Measurements from ENCODE around the gene OSBPL8. TPM values are rescaled to one million over a fixed set of nuclear protein-coding genes. Genes with fewer than 3 reads are reported as not detected.

The OSBPL8 gene
- total and polyA plus RNA-seq, 3 experiments from 2014 or later: 87.3 to 113 (median 90.7) TPM

DNA sequence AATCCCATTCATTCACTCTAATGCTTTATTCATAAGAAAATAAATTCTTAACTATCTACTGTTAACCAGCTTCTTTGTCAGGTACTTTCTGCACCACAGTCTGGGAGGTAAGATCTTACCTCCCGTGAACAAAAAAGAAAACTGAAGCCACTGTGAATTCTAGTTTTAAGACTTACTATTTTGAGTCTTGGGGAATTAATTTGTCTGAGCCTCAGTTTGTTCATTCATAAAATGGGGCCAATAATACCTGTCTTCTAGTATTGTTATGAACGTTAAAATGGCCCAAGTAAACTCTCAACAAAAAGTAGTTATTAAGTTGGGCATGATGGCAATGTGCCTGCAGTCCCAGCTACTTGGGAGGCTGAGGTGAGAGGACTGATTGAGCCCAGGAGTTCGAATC is 151.9 kb downstream of the OSBPL8 start:
- Mint-ChIP-seq H3K27ac (no peak overlapping the region), H3K27me3 (no peaks in the 10 kb centered on the region), H3K4me3 (no peak overlapping the region), H3K4me1 (peaks cover 10 to 27% (median 24%) of the 10 kb centered on the region in 3 donors), H3K36me3 (peaks cover 0 to 40% (median 2%) of the 10 kb centered on the region in 3 donors), H3K9me3 (no peaks in the 10 kb centered on the region)
- CTCF ChIA-PET: no interaction called here
- no peaks in the 10 kb centered on the region for H3K4me1 ChIP-seq (ENCODE audit: insufficient read depth, low read length)
- no peak overlapping the region for H3K4me3 ChIP-seq (ENCODE audit: low read length)
- no peaks in the 10 kb centered on the region for H3K36me3 ChIP-seq (ENCODE audit: insufficient read depth, low read length)
- POLR2A ChIA-PET: no interaction called here
- no peak for DNase-seq
- H3K27me3 ChIP-seq (ENCODE audit: insufficient read depth, low read length, poor library complexity, severe bottlenecking): no peaks in the 10 kb centered on the region
- no peaks in the 10 kb centered on the region for H3K9me3 ChIP-seq (ENCODE audit: low read length)
- no peak overlapping the region for H3K27ac ChIP-seq (ENCODE audit: low read depth, low read length)

DNA sequence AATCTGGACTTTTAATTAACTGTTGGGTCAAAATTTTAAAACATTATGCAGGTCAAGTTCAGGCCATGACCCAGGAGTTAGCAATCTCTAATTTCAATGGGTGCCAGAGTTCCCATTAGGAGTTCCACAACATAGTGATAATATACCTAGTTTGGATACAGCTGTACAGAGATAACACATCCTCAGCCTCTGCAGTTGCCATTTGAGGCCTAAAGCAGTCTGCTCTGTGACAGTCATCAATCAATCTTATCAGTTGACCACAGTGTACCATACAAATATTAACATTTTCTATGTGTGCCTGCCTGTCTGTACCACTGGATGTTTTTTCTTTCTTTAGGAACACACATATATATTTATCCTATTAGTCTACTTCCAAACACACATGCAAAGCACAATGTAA is 157.3 kb downstream of the OSBPL8 start:
- Mint-ChIP-seq H3K27me3 (no peaks in the 10 kb centered on the region), H3K4me1 (peaks cover 1 to 9% (median 4%) of the 10 kb centered on the region in 3 donors), H3K36me3 (peaks cover 0 to 66% (median 19%) of the 10 kb centered on the region in 3 donors), H3K4me3 (no peak overlapping the region), H3K27ac (no peak overlapping the region), H3K9me3 (no peaks in the 10 kb centered on the region)
- Histone ChIP-seq H3K36me3 (ENCODE audit: insufficient read depth, low read length) (peaks cover 8% of the 10 kb centered on the region), H3K27ac (ENCODE audit: low read depth, low read length) (no peak overlapping the region), H3K4me1 (ENCODE audit: insufficient read depth, low read length) (no peaks in the 10 kb centered on the region), H3K4me3 (ENCODE audit: low read length) (no peak overlapping the region), H3K27me3 (ENCODE audit: insufficient read depth, low read length, poor library complexity, severe bottlenecking) (no peaks in the 10 kb centered on the region), H3K9me3 (ENCODE audit: low read length) (no peaks in the 10 kb centered on the region)
- ChIA-PET CTCF (no interaction called here), POLR2A (no interaction called here)
- no peak for DNase-seq

DNA sequence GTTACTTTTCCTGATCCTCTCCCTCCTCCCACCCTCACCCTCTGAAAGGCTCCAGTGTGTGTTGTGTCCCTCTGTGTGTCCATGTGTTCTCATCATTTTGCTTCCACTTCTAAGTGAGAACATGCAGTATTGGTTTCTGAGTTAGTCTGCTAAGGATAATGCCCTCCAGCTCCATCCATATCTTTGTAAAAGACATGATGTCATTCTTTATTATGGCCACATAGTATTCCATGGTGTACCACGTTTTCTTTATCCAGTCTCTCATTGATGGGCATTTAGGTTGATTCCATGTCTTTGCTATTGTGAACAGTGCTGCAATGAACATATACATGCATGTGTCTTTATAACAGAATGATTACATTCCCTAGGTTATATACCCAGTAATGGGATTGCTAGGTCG is 159.4 kb downstream of the OSBPL8 start:
- Mint-ChIP-seq H3K27ac (peak overlapping the region in 3 of 8 donors; percentile 51 to 83 (median 61)), H3K9me3 (no peaks in the 10 kb centered on the region), H3K36me3 (peaks cover 0 to 61% (median 19%) of the 10 kb centered on the region in 3 donors), H3K4me3 (no peak overlapping the region), H3K4me1 (peaks cover 0 to 9% (median 0%) of the 10 kb centered on the region in 3 donors), H3K27me3 (no peaks in the 10 kb centered on the region)
- Histone ChIP-seq H3K4me1 (ENCODE audit: insufficient read depth, low read length) (no peaks in the 10 kb centered on the region), H3K27ac (ENCODE audit: low read depth, low read length) (no peak overlapping the region), H3K36me3 (ENCODE audit: insufficient read depth, low read length) (peaks cover 8% of the 10 kb centered on the region), H3K4me3 (ENCODE audit: low read length) (no peak overlapping the region), H3K27me3 (ENCODE audit: insufficient read depth, low read length, poor library complexity, severe bottlenecking) (no peaks in the 10 kb centered on the region), H3K9me3 (ENCODE audit: low read length) (no peaks in the 10 kb centered on the region)
- POLR2A ChIA-PET: no interaction called here
- no peak for DNase-seq
- CTCF ChIA-PET: no interaction called here

DNA sequence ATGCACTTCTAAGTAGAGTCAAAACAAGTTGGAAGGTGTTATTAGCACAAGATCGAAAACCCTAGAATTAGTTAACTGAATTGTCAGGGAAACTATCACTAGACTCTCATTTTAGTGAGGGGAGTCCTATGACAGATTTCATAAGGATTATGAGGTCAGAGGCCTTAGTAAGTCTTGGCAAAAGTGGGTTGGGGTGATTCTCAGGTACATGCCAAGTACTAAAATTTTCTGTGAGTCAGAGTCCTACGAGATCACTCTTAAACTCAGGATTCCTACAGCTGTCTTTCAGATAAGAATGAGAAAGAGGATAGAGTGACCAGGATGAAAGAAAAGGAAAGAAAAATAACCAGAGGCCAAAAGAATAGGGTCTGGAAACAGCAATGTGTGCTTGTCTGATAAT is 160.5 kb downstream of the OSBPL8 start:
- Mint-ChIP-seq H3K27ac (no peak overlapping the region), H3K4me1 (peaks cover 0 to 9% (median 0%) of the 10 kb centered on the region in 3 donors), H3K36me3 (peaks cover 0 to 64% (median 21%) of the 10 kb centered on the region in 3 donors), H3K27me3 (no peaks in the 10 kb centered on the region), H3K9me3 (no peaks in the 10 kb centered on the region), H3K4me3 (no peak overlapping the region)
- Histone ChIP-seq H3K9me3 (ENCODE audit: low read length) (no peaks in the 10 kb centered on the region), H3K4me1 (ENCODE audit: insufficient read depth, low read length) (no peaks in the 10 kb centered on the region), H3K36me3 (ENCODE audit: insufficient read depth, low read length) (peaks cover 8% of the 10 kb centered on the region), H3K27ac (ENCODE audit: low read depth, low read length) (no peak overlapping the region), H3K27me3 (ENCODE audit: insufficient read depth, low read length, poor library complexity, severe bottlenecking) (no peaks in the 10 kb centered on the region), H3K4me3 (ENCODE audit: low read length) (no peak overlapping the region)
- POLR2A ChIA-PET: no interaction called here
- DNase-seq: no peak
- CTCF ChIA-PET: no interaction called here

DNA sequence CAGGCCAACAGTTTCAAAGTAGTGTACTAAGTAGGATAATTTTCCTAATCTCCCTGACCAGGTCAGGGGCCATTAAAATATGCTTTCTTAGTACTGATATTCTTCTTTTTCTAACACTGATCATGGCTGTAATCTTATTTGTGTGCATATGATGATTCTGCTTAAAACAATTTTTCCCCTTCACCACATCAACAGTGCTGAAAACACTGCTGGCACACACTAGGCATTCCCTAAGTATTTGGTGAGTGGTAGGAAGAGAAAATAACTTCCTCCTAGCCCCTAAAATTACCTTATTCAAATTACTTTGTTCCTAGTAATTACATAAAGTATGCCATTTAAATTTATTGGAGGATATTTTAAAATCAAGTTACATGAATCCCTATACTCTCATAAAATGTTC is 161.5 kb downstream of the OSBPL8 start:
- H3K4me3 Mint-ChIP-seq: no peak overlapping the region
- H3K36me3 ChIP-seq (ENCODE audit: insufficient read depth, low read length): peaks cover 8% of the 10 kb centered on the region
- H3K4me3 ChIP-seq (ENCODE audit: low read length): no peak overlapping the region
- no peak overlapping the region for H3K27ac ChIP-seq (ENCODE audit: low read depth, low read length)
- ChIA-PET POLR2A (no interaction called here), CTCF (no interaction called here)
- no peaks in the 10 kb centered on the region for H3K9me3 ChIP-seq (ENCODE audit: low read length)
- no peaks in the 10 kb centered on the region for H3K27me3 ChIP-seq (ENCODE audit: insufficient read depth, low read length, poor library complexity, severe bottlenecking)
- H3K27ac Mint-ChIP-seq: no peak overlapping the region
- H3K4me1 ChIP-seq (ENCODE audit: insufficient read depth, low read length): no peaks in the 10 kb centered on the region
- H3K27me3 Mint-ChIP-seq: no peaks in the 10 kb centered on the region
- H3K36me3 Mint-ChIP-seq: peaks cover 0 to 62% (median 19%) of the 10 kb centered on the region in 3 donors
- H3K4me1 Mint-ChIP-seq: peaks cover 0 to under 1% (median 0%) of the 10 kb centered on the region in 3 donors
- no peak for DNase-seq
- H3K9me3 Mint-ChIP-seq: no peaks in the 10 kb centered on the region

DNA sequence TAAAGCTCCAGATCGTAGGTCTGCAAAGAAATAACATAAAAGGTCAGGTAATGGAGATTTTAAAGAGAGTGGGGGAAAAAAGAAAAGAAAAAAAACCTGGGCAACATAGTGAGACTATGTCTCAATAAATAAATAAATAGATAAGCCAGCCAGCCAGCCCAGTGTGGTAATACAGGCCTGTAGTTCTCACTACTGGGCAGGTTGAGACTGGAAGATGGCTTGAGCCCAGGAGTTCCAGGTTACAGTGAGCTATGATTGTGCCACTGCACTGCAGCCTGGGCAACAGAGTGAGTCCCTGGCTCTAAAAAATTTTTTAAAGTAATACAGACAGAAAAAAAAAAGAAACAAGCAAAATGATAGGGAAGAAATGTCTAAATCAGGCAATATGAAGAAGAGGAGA is 168.1 kb downstream of the OSBPL8 start:
- no peaks in the 10 kb centered on the region for H3K27me3 Mint-ChIP-seq
- H3K9me3 Mint-ChIP-seq: no peaks in the 10 kb centered on the region

DNA sequence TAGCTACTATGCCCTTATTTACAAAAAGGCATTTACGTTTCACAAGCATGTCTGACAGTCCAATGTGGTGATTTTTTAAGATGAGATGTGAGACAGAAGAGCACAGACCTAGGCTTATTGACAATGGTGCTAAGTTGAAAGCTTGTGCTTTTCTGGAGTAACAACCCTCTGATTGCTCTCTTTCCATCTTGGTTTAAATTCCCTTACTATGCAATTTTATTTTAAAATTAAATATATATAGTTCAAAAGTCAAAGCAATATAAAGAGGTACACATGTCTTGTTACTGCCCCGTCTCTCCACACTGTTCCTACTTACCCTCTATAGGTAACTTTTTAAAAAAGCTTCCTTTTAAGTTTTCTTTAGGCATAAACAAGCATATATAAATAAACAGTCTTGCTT is 172.0 kb downstream of the OSBPL8 start:
- Mint-ChIP-seq H3K4me1 (peaks cover 0 to 12% (median 0%) of the 10 kb centered on the region in 3 donors), H3K27me3 (no peaks in the 10 kb centered on the region), H3K36me3 (peaks cover 5 to 89% (median 35%) of the 10 kb centered on the region in 3 donors), H3K4me3 (no peak overlapping the region), H3K9me3 (no peaks in the 10 kb centered on the region), H3K27ac (no peak overlapping the region)
- Histone ChIP-seq H3K4me3 (ENCODE audit: low read length) (no peak overlapping the region), H3K9me3 (ENCODE audit: low read length) (no peaks in the 10 kb centered on the region), H3K27ac (ENCODE audit: low read depth, low read length) (no peak overlapping the region), H3K4me1 (ENCODE audit: insufficient read depth, low read length) (no peaks in the 10 kb centered on the region), H3K27me3 (ENCODE audit: insufficient read depth, low read length, poor library complexity, severe bottlenecking) (no peaks in the 10 kb centered on the region), H3K36me3 (ENCODE audit: insufficient read depth, low read length) (peaks cover 7% of the 10 kb centered on the region)
- POLR2A ChIA-PET: no interaction called here
- DNase-seq: no peak
- CTCF ChIA-PET: no interaction called here

More for the DNA sequence above, 168.1 kb downstream of the OSBPL8 start:
- peaks cover 0 to 79% (median 29%) of the 10 kb centered on the region in 3 donors for H3K36me3 Mint-ChIP-seq
- H3K4me3 Mint-ChIP-seq: no peak overlapping the region
- peak overlapping the region in 4 of 8 donors; percentile 31 to 71 (median 52) for H3K27ac Mint-ChIP-seq
- H3K27me3 ChIP-seq (ENCODE audit: insufficient read depth, low read length, poor library complexity, severe bottlenecking): no peaks in the 10 kb centered on the region
- H3K27ac ChIP-seq (ENCODE audit: low read depth, low read length): no peak overlapping the region
- ChIA-PET CTCF (no interaction called here), POLR2A (no interaction called here)
- H3K4me1 Mint-ChIP-seq: peaks cover 0 to 14% (median 0%) of the 10 kb centered on the region in 3 donors
- no peaks in the 10 kb centered on the region for H3K9me3 ChIP-seq (ENCODE audit: low read length)
- no peak for DNase-seq
- no peaks in the 10 kb centered on the region for H3K4me1 ChIP-seq (ENCODE audit: insufficient read depth, low read length)
- H3K4me3 ChIP-seq (ENCODE audit: low read length): no peak overlapping the region
- H3K36me3 ChIP-seq (ENCODE audit: insufficient read depth, low read length): peaks cover 7% of the 10 kb centered on the region

DNA sequence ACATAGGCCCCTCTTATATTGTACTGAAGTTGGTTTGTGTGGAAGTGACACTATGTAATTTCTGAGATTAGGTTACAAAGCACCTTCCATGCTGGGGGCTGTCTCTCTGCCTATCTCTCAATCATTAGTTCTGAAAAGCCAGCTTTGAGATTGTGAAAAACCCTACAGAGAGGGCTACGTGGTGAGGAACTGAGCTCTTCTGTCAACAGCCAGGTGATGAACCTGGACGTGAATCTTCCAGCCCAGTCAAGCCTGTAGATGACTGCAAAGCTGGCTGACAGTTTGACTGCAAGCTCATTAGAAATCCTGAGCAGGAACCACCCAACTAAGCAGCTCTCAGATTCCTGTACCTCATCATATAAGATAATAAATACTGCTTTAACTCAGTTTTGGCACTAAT is 175.0 kb downstream of the OSBPL8 start:
- no peaks in the 10 kb centered on the region for H3K4me1 ChIP-seq (ENCODE audit: insufficient read depth, low read length)
- H3K36me3 Mint-ChIP-seq: peaks cover 5 to 74% (median 22%) of the 10 kb centered on the region in 3 donors
- peak overlapping the region in 1 of 8 donors; percentile 24 for H3K27ac Mint-ChIP-seq
- peaks cover 12% of the 10 kb centered on the region for H3K36me3 ChIP-seq (ENCODE audit: insufficient read depth, low read length)
- ChIA-PET POLR2A (no interaction called here), CTCF (no interaction called here)
- no peaks in the 10 kb centered on the region for H3K9me3 Mint-ChIP-seq
- H3K4me3 Mint-ChIP-seq: no peak overlapping the region
- no peak overlapping the region for H3K4me3 ChIP-seq (ENCODE audit: low read length)
- DNase-seq: no peak
- no peaks in the 10 kb centered on the region for H3K4me1 Mint-ChIP-seq
- H3K9me3 ChIP-seq (ENCODE audit: low read length): no peaks in the 10 kb centered on the region
- no peaks in the 10 kb centered on the region for H3K27me3 ChIP-seq (ENCODE audit: insufficient read depth, low read length, poor library complexity, severe bottlenecking)
- no peak overlapping the region for H3K27ac ChIP-seq (ENCODE audit: low read depth, low read length)
- no peaks in the 10 kb centered on the region for H3K27me3 Mint-ChIP-seq

DNA sequence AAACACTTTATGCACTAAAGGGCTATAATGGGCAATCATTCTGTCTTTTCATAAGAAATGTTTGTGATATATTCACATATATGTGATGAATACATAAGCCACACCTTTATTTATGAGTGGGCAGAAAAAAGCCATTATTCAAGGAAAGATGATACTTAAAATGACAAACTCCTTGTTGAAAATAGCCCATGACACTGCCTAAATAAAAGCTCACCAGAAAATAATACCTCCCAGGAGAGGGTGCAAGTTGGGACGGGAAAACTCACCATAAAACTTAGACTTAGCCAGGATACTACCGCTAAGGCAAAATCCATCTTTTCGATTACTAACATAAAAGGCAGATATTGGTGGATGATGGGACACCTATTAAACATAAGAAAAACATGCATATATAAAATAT is 175.6 kb downstream of the OSBPL8 start:
- Histone ChIP-seq H3K27ac (ENCODE audit: low read depth, low read length) (no peak overlapping the region), H3K4me1 (ENCODE audit: insufficient read depth, low read length) (no peaks in the 10 kb centered on the region), H3K9me3 (ENCODE audit: low read length) (no peaks in the 10 kb centered on the region), H3K36me3 (ENCODE audit: insufficient read depth, low read length) (peaks cover 12% of the 10 kb centered on the region), H3K4me3 (ENCODE audit: low read length) (no peak overlapping the region), H3K27me3 (ENCODE audit: insufficient read depth, low read length, poor library complexity, severe bottlenecking) (no peaks in the 10 kb centered on the region)
- ChIA-PET POLR2A (no interaction called here), CTCF (no interaction called here)
- H3K27me3 Mint-ChIP-seq: no peaks in the 10 kb centered on the region
- DNase-seq: no peak
- H3K27ac Mint-ChIP-seq: peak overlapping the region in 1 of 8 donors; percentile 19
- H3K4me1 Mint-ChIP-seq: no peaks in the 10 kb centered on the region
- peaks cover 5 to 73% (median 22%) of the 10 kb centered on the region in 3 donors for H3K36me3 Mint-ChIP-seq
- no peak overlapping the region for H3K4me3 Mint-ChIP-seq
- no peaks in the 10 kb centered on the region for H3K9me3 Mint-ChIP-seq
